ENCODE results near the gene UBA3. TPM values are rescaled to one million over a fixed set of nuclear protein-coding genes. Genes with fewer than 3 reads are reported as not detected.

Gene UBA3
- total and polyA plus RNA-seq, 10 of the 15 experiments (the other 5 are each of a cell fraction or from before 2014, with no cell fraction given): 72.9 to 131 (median 102) TPM

GRCh38 chr3:69099576-69099975 lies 19.4 kb upstream of the UBA3 start:
- no peak overlapping the region for H3K4me2 ChIP-seq (ENCODE audit: control insufficient read depth, insufficient read depth)
- no TSS peak for BruUV-seq (replicated peaks)
- in situ Hi-C loops (cut with MboI) (no loop called here), intact Hi-C loops (cut with micrococcal nuclease; ENCODE audit: unreplicated experiment) (no loop called here)
- ChIA-PET CTCF (interaction anchor here (0.9 to 3.7 kb wide), 8 partner anchors 10 to 206 kb away, joined by 3 to 21 read pairs (median 4); partner anchors contain the start of genes ARL6IP5 and EOGT), RAD21 (ENCODE audit: unreplicated experiment) (interaction anchor here (0.8 to 1.2 kb wide), 2 partner anchors 14 to 47 kb away, joined by 3 read pairs; partner anchors contain the start of gene TMF1), SMC1A (ENCODE audit: uncharacterized antibody, unreplicated experiment) (interaction anchor here (0.9 to 4.6 kb wide), 7 partner anchors 9 to 206 kb away, joined by 3 to 33 read pairs (median 5); partner anchors contain the start of gene ARL6IP5), POLR2A (interaction anchor here (3.0 kb wide), 1 partner anchor 9 kb away, joined by 13 read pairs; no protein-coding TSS in a partner anchor)
- H3K27me3 ChIP-seq (replicated peaks in 1 of 2; ENCODE audit: control insufficient read depth in 2 of 2, insufficient read depth in 2 of 2, low read length in 1 of 2): no peaks in the 10 kb centered on the region
- peaks cover 4 to 25% of the 10 kb centered on the region in 2 experiments for H3K36me3 ChIP-seq (ENCODE audit: control insufficient read depth in 2 of 2, insufficient read depth in 2 of 2, low read length in 1 of 2)
- WGBS (ENCODE audit: insufficient coverage, insufficient replicate concordance, low lambda C conversion rate, missing lambda C conversion rate): 93% methylated on average over 4 of the region's 4 CpGs
- H4K20me1 ChIP-seq (ENCODE audit: control insufficient read depth, insufficient read depth): peaks cover 4% of the 10 kb centered on the region; the same call in 1 of the 2 replicates
- H3K9me3 ChIP-seq (replicated peaks; ENCODE audit: control insufficient read depth, insufficient read depth, low read length): no peaks in the 10 kb centered on the region
- H3K4me1 ChIP-seq (ENCODE audit: control insufficient read depth, insufficient read depth, low read length): peaks cover 14% of the 10 kb centered on the region
- no peak for ATAC-seq
- TF ChIP-seq SUPT20H (IDR thresholded peaks at IDR 0.05; ENCODE audit: borderline replicate concordance, control insufficient read depth, low read depth, low read length) (no peak), ZNF384 (IDR thresholded peaks at IDR 0.05; ENCODE audit: borderline replicate concordance, low read depth, low read length) (no peak), PKNOX1 (IDR thresholded peaks at IDR 0.05) (no peak), FOXK2 (IDR thresholded peaks at IDR 0.05) (no peak), ETV6 (conservative IDR thresholded peaks at IDR 0.05 in 1 of 2, IDR thresholded peaks at IDR 0.05 in 1 of 2; ENCODE audit: borderline replicate concordance in 1 of 2, low read depth in 1 of 2) (no peak), BMI1 (IDR thresholded peaks at IDR 0.05; ENCODE audit: borderline replicate concordance) (no peak), STAT1 (conservative IDR thresholded peaks at IDR 0.05) (no peak), ATF7 (IDR thresholded peaks at IDR 0.05; ENCODE audit: low read depth) (no peak), YBX1 (IDR thresholded peaks at IDR 0.05) (no peak), WRNIP1 (IDR thresholded peaks at IDR 0.05; ENCODE audit: borderline replicate concordance, low read depth, low read length) (no peak), YY1 (IDR thresholded peaks at IDR 0.05; ENCODE audit: low read depth, low read length) (no peak), HDAC6 (IDR thresholded peaks at IDR 0.05; ENCODE audit: unreplicated experiment) (no peak), IRF4 (IDR thresholded peaks at IDR 0.05; ENCODE audit: low read depth, low read length) (no peak), TCF7 (IDR thresholded peaks at IDR 0.05; ENCODE audit: borderline replicate concordance) (no peak)
- no peak for FAIRE-seq
- H3K4me3 ChIP-seq: no peak overlapping the region
- no peak overlapping the region for H3K27ac ChIP-seq (ENCODE audit: control insufficient read depth, insufficient read depth)
- no peak overlapping the region for H3K9ac ChIP-seq (ENCODE audit: control insufficient read depth, insufficient read depth, low read length)
- no peak overlapping the region for H2AFZ ChIP-seq (ENCODE audit: control insufficient read depth, low read depth, low read length)
- no peak for DNase-seq (ENCODE audit: low read depth, low spot score)
- H3K79me2 ChIP-seq (ENCODE audit: control insufficient read depth, insufficient read depth, low read length): peaks cover 39% of the 10 kb centered on the region
